ENCODE results near the gene KRT222.

DNA sequence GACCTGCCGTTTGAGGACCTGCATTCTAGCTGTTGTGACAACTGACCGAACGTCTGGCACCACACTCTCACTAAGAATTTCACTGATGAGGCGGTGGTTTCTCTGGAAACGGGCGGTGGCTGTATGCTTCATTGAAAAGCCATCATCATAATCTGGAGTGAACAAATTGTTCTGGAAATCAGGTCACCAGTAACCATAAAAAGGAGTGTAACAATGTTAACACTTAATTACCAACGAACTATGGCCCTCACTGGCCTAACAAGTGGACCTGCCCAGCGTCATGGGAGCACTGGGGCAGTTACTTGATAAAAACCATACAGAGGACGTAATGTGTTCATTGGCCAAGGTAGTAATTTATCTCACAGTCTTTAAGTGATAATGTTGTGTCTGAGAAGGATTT lies 32.8 kb downstream of the KRT222 start:
- no peak for TF ChIP-seq EZH2 (optimal IDR thresholded peaks at IDR 0.05; ENCODE audit: low read depth, low read length)
- TF ChIP-seq, protein P1, sequence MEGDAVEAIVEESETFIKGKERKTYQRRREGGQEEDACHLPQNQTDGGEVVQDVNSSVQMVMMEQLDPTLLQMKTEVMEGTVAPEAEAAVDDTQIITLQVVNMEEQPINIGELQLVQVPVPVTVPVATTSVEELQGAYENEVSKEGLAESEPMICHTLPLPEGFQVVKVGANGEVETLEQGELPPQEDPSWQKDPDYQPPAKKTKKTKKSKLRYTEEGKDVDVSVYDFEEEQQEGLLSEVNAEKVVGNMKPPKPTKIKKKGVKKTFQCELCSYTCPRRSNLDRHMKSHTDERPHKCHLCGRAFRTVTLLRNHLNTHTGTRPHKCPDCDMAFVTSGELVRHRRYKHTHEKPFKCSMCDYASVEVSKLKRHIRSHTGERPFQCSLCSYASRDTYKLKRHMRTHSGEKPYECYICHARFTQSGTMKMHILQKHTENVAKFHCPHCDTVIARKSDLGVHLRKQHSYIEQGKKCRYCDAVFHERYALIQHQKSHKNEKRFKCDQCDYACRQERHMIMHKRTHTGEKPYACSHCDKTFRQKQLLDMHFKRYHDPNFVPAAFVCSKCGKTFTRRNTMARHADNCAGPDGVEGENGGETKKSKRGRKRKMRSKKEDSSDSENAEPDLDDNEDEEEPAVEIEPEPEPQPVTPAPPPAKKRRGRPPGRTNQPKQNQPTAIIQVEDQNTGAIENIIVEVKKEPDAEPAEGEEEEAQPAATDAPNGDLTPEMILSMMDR (IDR thresholded peaks at IDR 0.05; ENCODE audit: low read length), result no peak

Data from MM.1S (cell line).